HepG2 (cell line): ENCODE data around the gene CHN1. TPM values are rescaled to one million over a fixed set of nuclear protein-coding genes. Genes with fewer than 3 reads are reported as not detected.

Experiments
- ATAC-seq: fragments of 200-7000 bp; cut with Tn5 transposase; 3 replicates; pipeline ENCODE4 v1.9.1; 2020; ENCODE audit warnings: mild to moderate bottlenecking, moderate library complexity
- BruUV-seq: library from RNA; stranded (reverse); fragments of 400-500 nt; replicated peaks from 2 replicates; lab custom pipeline; 2021; lab: Mats Ljungman, UMichigan
- CTCF ChIA-PET: fragments of 300-600 bp; formaldehyde crosslinking; extraction: SDS; loops from one replicate; lab custom pipeline; 2021; ENCODE audit warnings: low total read pairs, inconsistent platforms, low intra/inter-chr PET ratio; lab: Yijun Ruan, JAX
- POLR2A ChIA-PET: fragments of 350-600 bp; sonication (Branson Sonifier 250); formaldehyde crosslinking; loops from one replicate; lab custom pipeline; 2020; ENCODE audit warnings: antibody characterized with exemption, inconsistent platforms; lab: Yijun Ruan, JAX
- DNase-seq: peaks from one replicate; pipeline ENCODE4 v3.0.0-alpha.2; 2015; ENCODE audit warnings: low spot score
- FAIRE-seq: peaks from 3 replicates; lab custom pipeline; 2011; peaks lifted over from hg19 to GRCh38; lab: Jason Lieb, UNC
- H2AFZ ChIP-seq: one replicate; pipeline ENCODE4 v1.6.1; 2011; ENCODE audit warnings: low read length, inconsistent platforms
- H3K27ac ChIP-seq: fragments of 300-600 bp; 3 replicates; pipeline ENCODE4 v1.8.0; 2011; ENCODE audit warnings: mixed run types, mild to moderate bottlenecking, mixed read lengths, low read length, inconsistent platforms; ENCODE audit not compliant: insufficient read depth; ENCODE audit errors: extremely low read length
- H3K27me3 ChIP-seq, 2 experiments: fragments of 200-600 bp in 1 of 2; 2 replicates in 1 of 2; 3 replicates in 1 of 2; pipeline versions ENCODE4 v1.6.0 to v1.8.0; 2011; ENCODE audit warnings: low read length in 2 of 2, mild to moderate bottlenecking in 2 of 2, moderate library complexity in 2 of 2, inconsistent platforms in 1 of 2; ENCODE audit not compliant: insufficient read depth in 2 of 2, control insufficient read depth in 1 of 2
- H3K36me3 ChIP-seq, 2 experiments: fragments of 200-600 bp in 1 of 2; replicated peaks in 1 of 2; 2 replicates in 1 of 2; 3 replicates in 1 of 2; pipeline versions ENCODE4 v1.5.1 to v1.8.0; 2011; ENCODE audit warnings: low read length in 2 of 2, inconsistent platforms in 1 of 2; ENCODE audit not compliant: insufficient read depth in 2 of 2, control insufficient read depth in 1 of 2
- H3K4me1 ChIP-seq: 2 replicates; pipeline ENCODE4 v1.5.1; 2012; ENCODE audit warnings: low read length, inconsistent platforms; ENCODE audit not compliant: insufficient read depth
- H3K4me2 ChIP-seq: 2 replicates; pipeline ENCODE4 v1.6.0; 2011; ENCODE audit warnings: low read depth, low read length, inconsistent platforms
- H3K4me3 ChIP-seq, 3 experiments: fragments of 200-600 bp in 1 of 3; sonication (generic), shearing (Covaris generic) in 1 of 3; replicated peaks in 1 of 3; 2 replicates each; pipeline ENCODE4 v1.5.1; 2011 to 2016; ENCODE audit warnings: low read length in 3 of 3, inconsistent platforms in 2 of 3, low read depth in 2 of 3, mild to moderate bottlenecking in 2 of 3, control low read depth in 1 of 3, mixed read lengths in 1 of 3; ENCODE audit not compliant: insufficient read depth in 1 of 3
- H3K79me2 ChIP-seq: one replicate; pipeline ENCODE4 v1.6.1; 2011; ENCODE audit warnings: low read length, inconsistent platforms; ENCODE audit not compliant: insufficient read depth
- H3K9ac ChIP-seq: 2 replicates; pipeline ENCODE4 v1.6.0; 2011; ENCODE audit warnings: mild to moderate bottlenecking, low read depth, low read length, inconsistent platforms; ENCODE audit not compliant: insufficient read depth
- H3K9me3 ChIP-seq: 2 replicates; pipeline ENCODE4 v1.5.1; 2012; ENCODE audit warnings: mild to moderate bottlenecking, low read length
- H4K20me1 ChIP-seq: 2 replicates; pipeline ENCODE4 v1.6.0; 2011; ENCODE audit warnings: inconsistent platforms, mild to moderate bottlenecking, low read length, moderate library complexity; ENCODE audit not compliant: insufficient read depth
- ARNTL ChIP-seq: sonication (generic); formaldehyde crosslinking; IDR thresholded peaks from 2 replicates; pipeline ENCODE4 v1.4.0; 2020; ENCODE audit warnings: mild to moderate bottlenecking, missing genetic modification reagents
- DR1 ChIP-seq: sonication (generic); formaldehyde crosslinking; IDR thresholded peaks from 2 replicates; pipeline ENCODE4 v1.8.0; 2021; ENCODE audit warnings: mild to moderate bottlenecking, missing genetic modification reagents, inconsistent platforms
- IRF2 ChIP-seq: IDR thresholded peaks from 2 replicates; pipeline ENCODE4 v1.6.1; 2018; ENCODE audit warnings: missing genetic modification reagents, missing compliant biosample characterization
- RCOR2 ChIP-seq: IDR thresholded peaks from 2 replicates; pipeline ENCODE4 v1.6.1; 2016; ENCODE audit warnings: missing biosample characterization, missing genetic modification reagents
- SMAD9 ChIP-seq: sonication (generic); formaldehyde crosslinking; IDR thresholded peaks from 2 replicates; pipeline ENCODE4 v1.5.1; 2020; ENCODE audit warnings: mild to moderate bottlenecking, missing genetic modification reagents
- ZNF558 ChIP-seq: sonication (generic); formaldehyde crosslinking; IDR thresholded peaks from 2 replicates; pipeline ENCODE4 v1.9.0; 2022; ENCODE audit warnings: mild to moderate bottlenecking, missing genetic modification reagents, borderline replicate concordance
- ZNF740 ChIP-seq: sonication (generic); formaldehyde crosslinking; IDR thresholded peaks from 2 replicates; pipeline ENCODE4 v1.4.0; 2020; ENCODE audit warnings: missing genetic modification reagents
- WGBS: methylation state at CpG from one replicate; pipeline ENCODE4 v1.1.6; 2017; ENCODE audit warnings: low lambda C conversion rate; 5-methylcytosine and 5-hydroxymethylcytosine counted together
- in situ Hi-C: cut with HindIII; loops from 2 replicates; pipeline ENCODE4 v1.10.0; 2017; ENCODE audit warnings: low pct_unique_long_range_greater_than_20kb; ENCODE audit not compliant: extremely low pct_ligation_motif_present
- intact Hi-C: fragments of 100-400 bp; cut with micrococcal nuclease; formaldehyde crosslinking; loops from one replicate; pipeline ENCODE4 v1.10.0; 2022; ENCODE audit not compliant: unreplicated experiment
- polyA plus RNA-seq, 8 experiments: library from polyadenylated mRNA; depleted of rRNA in 3 of 8; stranded (reverse) in 7 of 8; unstranded in 1 of 8; fragments of >200 nt; fragmentation: Illumina TruSeq in 4 of 8; extraction: Trizol in 4 of 8; gene quantifications; 2 replicates each; pipeline versions ENCODE4 v1.2.1 to v1.2.3, GENCODE V29; 2011 to 2016; ENCODE audit warnings: low read depth in 4 of 8, missing spikeins in 1 of 8, mixed read lengths in 1 of 8; ENCODE audit not compliant: insufficient read depth in 1 of 8
- total RNA-seq, 5 experiments: library from RNA; depleted of rRNA; stranded (reverse); fragments of >200 nt; fragmentation: Illumina TruSeq; extraction: Trizol; gene quantifications; 2 replicates each; pipeline ENCODE4 v1.2.3, GENCODE V29; 2016; ENCODE audit warnings: low read depth in 1 of 5
- TF ChIP-seq, protein P1 (sequence below): sonication (generic); formaldehyde crosslinking; conservative IDR thresholded peaks from 2 replicates; pipeline ENCODE4 v1.8.0; 2022; ENCODE audit warnings: low read depth, missing genetic modification reagents

The CHN1 gene
- total and polyA plus RNA-seq, 2 of the 13 experiments (the other 11 are each of a cell fraction or from before 2014, with no cell fraction given), result 2.8 to 3.5 TPM

- H3K36me3 ChIP-seq, result no peaks in the 10 kb centered on the region
- no peaks in the 10 kb centered on the region for H4K20me1 ChIP-seq
- H2AFZ ChIP-seq, result no peak overlapping the region
- WGBS, result 18% methylated on average over 5 of the region's 5 CpGs
- H3K27ac ChIP-seq, result no peak overlapping the region
- no peak for TF ChIP-seq RCOR2 (CRISPR knock-in tag)
- no peak for TF ChIP-seq ZNF558 (CRISPR knock-in tag)
- TF ChIP-seq ARNTL (CRISPR knock-in tag), result no peak
- no peak for TF ChIP-seq IRF2 (CRISPR knock-in tag)
- no peak for TF ChIP-seq DR1 (CRISPR knock-in tag)
- TF ChIP-seq ZNF740 (CRISPR knock-in tag), result no peak
- TF ChIP-seq SMAD9 (CRISPR knock-in tag), result no peak
- TF ChIP-seq, protein P1, sequence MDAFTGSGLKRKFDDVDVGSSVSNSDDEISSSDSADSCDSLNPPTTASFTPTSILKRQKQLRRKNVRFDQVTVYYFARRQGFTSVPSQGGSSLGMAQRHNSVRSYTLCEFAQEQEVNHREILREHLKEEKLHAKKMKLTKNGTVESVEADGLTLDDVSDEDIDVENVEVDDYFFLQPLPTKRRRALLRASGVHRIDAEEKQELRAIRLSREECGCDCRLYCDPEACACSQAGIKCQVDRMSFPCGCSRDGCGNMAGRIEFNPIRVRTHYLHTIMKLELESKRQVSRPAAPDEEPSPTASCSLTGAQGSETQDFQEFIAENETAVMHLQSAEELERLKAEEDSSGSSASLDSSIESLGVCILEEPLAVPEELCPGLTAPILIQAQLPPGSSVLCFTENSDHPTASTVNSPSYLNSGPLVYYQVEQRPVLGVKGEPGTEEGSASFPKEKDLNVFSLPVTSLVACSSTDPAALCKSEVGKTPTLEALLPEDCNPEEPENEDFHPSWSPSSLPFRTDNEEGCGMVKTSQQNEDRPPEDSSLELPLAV, result no peak
- ChIA-PET POLR2A (no interaction called here), CTCF (no interaction called here)
- intact Hi-C loops, result no loop called here
- H3K27me3 ChIP-seq, result peaks cover 4 to 71% of the 10 kb centered on the region in 2 experiments; a peak in 3 of 5 replicates
- in situ Hi-C loops, result no loop called here
- no TSS peak for BruUV-seq
- no peak overlapping the region for H3K4me3 ChIP-seq
- no peaks in the 10 kb centered on the region for H3K79me2 ChIP-seq
- ATAC-seq (no peak), DNase-seq (no peak), FAIRE-seq (no peak)
- no peaks in the 10 kb centered on the region for H3K9me3 ChIP-seq
- no peak overlapping the region for H3K4me2 ChIP-seq
- H3K9ac ChIP-seq, result no peak overlapping the region
- H3K4me1 ChIP-seq, result peaks cover under 1% of the 10 kb centered on the region
Observed at GRCh38 chr2:174777347-174778084, 227.7 kb downstream of the CHN1 start.
